Measurements from ENCODE around the gene SLC17A2.

GRCh38 chr6:25966711-25967110 is 36.2 kb upstream of the SLC17A2 start:
- TF ChIP-seq GATA2 (IDR thresholded peaks at IDR 0.05; ENCODE audit: low read depth, low read length) (no peak), GATA3 (IDR thresholded peaks at IDR 0.05; ENCODE audit: low read depth, low read length) (no peak)

Measured in SH-SY5Y (cell line).